Iris pigment epithelial cell (primary cell): Measurements from ENCODE around the gene CELF2.
"Not testable (repeated sequence)": the region's sequence is repeated elsewhere in the genome, so short reads cannot be mapped to it uniquely, and the experiment has no call there.

Experiments
- DNase-seq: peaks from one replicate; pipeline ENCODE4 v3.0.0-alpha.2; 2011; ENCODE audit warnings: low read depth

CELF2 gene

GRCh38 chr10:11017570-11018431 is at the start of gene CELF2:
TSS of gene CELF2 (plus strand) at chr10:11017872. CDS start at chr10:11018090, 218 bp downstream.
- no peak for DNase-seq

GRCh38 chr10:10968257-10968588 is 49.4 kb upstream of the CELF2 start:
- DNase-seq = no peak

GRCh38 chr10:10973310-10973709 is 44.4 kb upstream of the CELF2 start:
- DNase-seq = no peak

GRCh38 chr10:10975647-10976046 is 42.0 kb upstream of the CELF2 start:
- peak; percentile 3 for DNase-seq

- no peak for DNase-seq
Observed at GRCh38 chr10:10976652-10977051, 41.0 kb upstream of the CELF2 start.

- no peak for DNase-seq
Observed at GRCh38 chr10:10977226-10977956, 40.3 kb upstream of the CELF2 start.

- peak; percentile 11 for DNase-seq
Observed at GRCh38 chr10:10977978-10978377, 39.7 kb upstream of the CELF2 start.

- DNase-seq = no peak
Observed at GRCh38 chr10:10985361-10985760, 32.3 kb upstream of the CELF2 start.

GRCh38 chr10:10986606-10987005 is 31.1 kb upstream of the CELF2 start:
- DNase-seq = no peak

GRCh38 chr10:10987111-10987510 is 30.6 kb upstream of the CELF2 start:
- no peak for DNase-seq

GRCh38 chr10:10989669-10990068 is 28.0 kb upstream of the CELF2 start:
- no peak for DNase-seq

GRCh38 chr10:10991144-10991543 is 26.5 kb upstream of the CELF2 start:
- DNase-seq = no peak

- DNase-seq = no peak
Observed at GRCh38 chr10:10992072-10992471, 25.6 kb upstream of the CELF2 start.

- no peak for DNase-seq
Observed at GRCh38 chr10:10992961-10993714, 24.5 kb upstream of the CELF2 start.

- DNase-seq = no peak
Observed at GRCh38 chr10:10993785-10994184, 23.9 kb upstream of the CELF2 start.

GRCh38 chr10:10994360-10994759 is 23.3 kb upstream of the CELF2 start:
- no peak for DNase-seq

GRCh38 chr10:10995120-10995519 is 22.6 kb upstream of the CELF2 start:
- no peak for DNase-seq

- DNase-seq = no peak
Observed at GRCh38 chr10:10996966-10997620, 20.6 kb upstream of the CELF2 start.

GRCh38 chr10:10999501-10999900 is 18.2 kb upstream of the CELF2 start:
- not testable (repeated sequence) for DNase-seq

- no peak for DNase-seq
Observed at GRCh38 chr10:11002485-11002884, 15.2 kb upstream of the CELF2 start.

- no peak for DNase-seq
Observed at GRCh38 chr10:11002916-11003315, 14.8 kb upstream of the CELF2 start.

GRCh38 chr10:11003679-11004078 is 14.0 kb upstream of the CELF2 start:
- DNase-seq = peak; percentile 17
